ENCODE results near the gene EIF2S2.

- TF ChIP-seq POLR2A (IDR thresholded peaks at IDR 0.05) (no peak), POLR2AphosphoS5 (IDR thresholded peaks at IDR 0.05) (no peak)
Observed at GRCh38 chr20:34127792-34128191, 15.7 kb upstream of the EIF2S2 start.

All from gastroesophageal sphincter (tissue), 2 donors.